Measurements from ENCODE around the gene CTLA4.

- TF ChIP-seq YY1 (IDR thresholded peaks at IDR 0.05; ENCODE audit: insufficient read depth, insufficient read length), result no peak
- no peak for TF ChIP-seq SUZ12 (IDR thresholded peaks at IDR 0.05; ENCODE audit: extremely low read depth, insufficient read depth, insufficient read length)
These were observed 50.7 kb downstream of the CTLA4 start for GRCh38 chr2:203918264-203918663.
